Smooth muscle cell (in vitro differentiated cells): ENCODE data around the gene LMNTD1. TPM values are rescaled to one million over a fixed set of nuclear protein-coding genes. Genes with fewer than 3 reads are reported as not detected.

ENCODE experiments used
- DNase-seq: peaks from one replicate; lab custom pipeline; 2025; ENCODE audit not compliant: unreplicated experiment; lab: John Stamatoyannopoulos, UW
- H2AFZ ChIP-seq: fragments of 200-600 bp; sonication (generic); 2 replicates; pipeline ENCODE4 v1.6.0; 2016; ENCODE audit warnings: antibody characterized with exemption, low read depth, mild to moderate bottlenecking
- H3F3A ChIP-seq: fragments of 200-600 bp; sonication (generic); 2 replicates; pipeline ENCODE4 v1.6.0; 2017; ENCODE audit warnings: antibody characterized with exemption, low read depth
- H3K27ac ChIP-seq: fragments of 200-600 bp; sonication (generic); 2 replicates; pipeline ENCODE4 v1.5.1; 2016; ENCODE audit warnings: low read depth, mild to moderate bottlenecking
- H3K27me3 ChIP-seq: fragments of 200-600 bp; sonication (generic); 2 replicates; pipeline ENCODE4 v1.6.1; 2016; ENCODE audit warnings: low read depth, mild to moderate bottlenecking
- H3K36me3 ChIP-seq: fragments of 200-600 bp; sonication (generic); 2 replicates; pipeline ENCODE4 v1.5.1; 2016; ENCODE audit warnings: low read depth
- H3K4me1 ChIP-seq: fragments of 200-600 bp; sonication (generic); 2 replicates; pipeline ENCODE4 v1.5.1; 2016; ENCODE audit warnings: low read depth
- H3K4me2 ChIP-seq: fragments of 200-600 bp; sonication (generic); 2 replicates; pipeline ENCODE4 v1.6.0; 2016; ENCODE audit warnings: mild to moderate bottlenecking
- H3K4me3 ChIP-seq: fragments of 200-600 bp; sonication (generic); 2 replicates; pipeline ENCODE4 v1.5.1; 2016; ENCODE audit warnings: mild to moderate bottlenecking
- H3K79me2 ChIP-seq: fragments of 200-600 bp; sonication (generic); 2 replicates; pipeline ENCODE4 v1.6.0; 2016; ENCODE audit warnings: low read depth, mild to moderate bottlenecking
- H3K9ac ChIP-seq: fragments of 200-600 bp; sonication (generic); 2 replicates; pipeline ENCODE4 v1.6.0; 2016; ENCODE audit warnings: low read depth
- H3K9me3 ChIP-seq: fragments of 200-600 bp; sonication (generic); replicated peaks from 2 replicates; pipeline ENCODE4 v1.5.1; 2016; ENCODE audit warnings: low read depth
- H4K20me1 ChIP-seq: fragments of 200-600 bp; sonication (generic); 2 replicates; pipeline ENCODE4 v1.6.0; 2016; ENCODE audit warnings: low read depth
- WGBS: methylation state at CpG from one replicate; pipeline ENCODE4 v1.1.7; 2016; ENCODE audit warnings: low lambda C conversion rate; 5-methylcytosine and 5-hydroxymethylcytosine counted together
- polyA plus RNA-seq: library from polyadenylated mRNA; unstranded; fragments of >200 nt; fragmentation: Nextera tagmentation; extraction: Ambion mirVana; gene quantifications from 2 replicates; pipeline ENCODE4 v1.2.1, GENCODE V29; 2016
- total RNA-seq: library from RNA; depleted of rRNA; stranded (reverse); fragments of >200 nt; gene quantifications from 2 replicates; pipeline ENCODE4 v1.2.3, GENCODE V29; 2014
- TF ChIP-seq, protein P1 (sequence below): fragments of 200-600 bp; sonication (generic); IDR thresholded peaks from 2 replicates; pipeline ENCODE4 v1.5.1; 2017; ENCODE audit warnings: borderline replicate concordance, mild to moderate bottlenecking, antibody characterized with exemption; ENCODE audit not compliant: insufficient read depth, poor library complexity, severe bottlenecking

Gene LMNTD1
- total and polyA plus RNA-seq, 2 experiments from 2014 or later = not detected

- Histone ChIP-seq H3K9me3 (no peaks in the 10 kb centered on the region), H3F3A (no peaks in the 10 kb centered on the region), H3K9ac (no peak overlapping the region), H3K4me2 (no peak overlapping the region), H3K4me1 (no peaks in the 10 kb centered on the region), H3K27ac (no peak overlapping the region), H3K27me3 (no peaks in the 10 kb centered on the region), H2AFZ (no peak overlapping the region), H4K20me1 (no peaks in the 10 kb centered on the region), H3K4me3 (no peak overlapping the region), H3K36me3 (no peaks in the 10 kb centered on the region), H3K79me2 (no peaks in the 10 kb centered on the region)
- TF ChIP-seq, protein P1, sequence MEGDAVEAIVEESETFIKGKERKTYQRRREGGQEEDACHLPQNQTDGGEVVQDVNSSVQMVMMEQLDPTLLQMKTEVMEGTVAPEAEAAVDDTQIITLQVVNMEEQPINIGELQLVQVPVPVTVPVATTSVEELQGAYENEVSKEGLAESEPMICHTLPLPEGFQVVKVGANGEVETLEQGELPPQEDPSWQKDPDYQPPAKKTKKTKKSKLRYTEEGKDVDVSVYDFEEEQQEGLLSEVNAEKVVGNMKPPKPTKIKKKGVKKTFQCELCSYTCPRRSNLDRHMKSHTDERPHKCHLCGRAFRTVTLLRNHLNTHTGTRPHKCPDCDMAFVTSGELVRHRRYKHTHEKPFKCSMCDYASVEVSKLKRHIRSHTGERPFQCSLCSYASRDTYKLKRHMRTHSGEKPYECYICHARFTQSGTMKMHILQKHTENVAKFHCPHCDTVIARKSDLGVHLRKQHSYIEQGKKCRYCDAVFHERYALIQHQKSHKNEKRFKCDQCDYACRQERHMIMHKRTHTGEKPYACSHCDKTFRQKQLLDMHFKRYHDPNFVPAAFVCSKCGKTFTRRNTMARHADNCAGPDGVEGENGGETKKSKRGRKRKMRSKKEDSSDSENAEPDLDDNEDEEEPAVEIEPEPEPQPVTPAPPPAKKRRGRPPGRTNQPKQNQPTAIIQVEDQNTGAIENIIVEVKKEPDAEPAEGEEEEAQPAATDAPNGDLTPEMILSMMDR = no peak
- DNase-seq = no peak
- WGBS = 55% methylated on average over 3 of the region's 3 CpGs
Observed at GRCh38 chr12:25550186-25550585, 2.9 kb downstream of the LMNTD1 start.

- Histone ChIP-seq H3K79me2 (no peaks in the 10 kb centered on the region), H3K4me2 (no peak overlapping the region), H3F3A (no peaks in the 10 kb centered on the region), H3K36me3 (no peaks in the 10 kb centered on the region), H3K4me3 (no peak overlapping the region), H3K9ac (no peak overlapping the region), H3K4me1 (no peaks in the 10 kb centered on the region), H3K27ac (no peak overlapping the region), H4K20me1 (no peaks in the 10 kb centered on the region), H3K27me3 (no peaks in the 10 kb centered on the region), H2AFZ (no peak overlapping the region), H3K9me3 (no peaks in the 10 kb centered on the region)
- DNase-seq = no peak
- TF ChIP-seq, protein P1 = no peak
Observed at GRCh38 chr12:25549120-25549519, 4.0 kb downstream of the LMNTD1 start.

DNA sequence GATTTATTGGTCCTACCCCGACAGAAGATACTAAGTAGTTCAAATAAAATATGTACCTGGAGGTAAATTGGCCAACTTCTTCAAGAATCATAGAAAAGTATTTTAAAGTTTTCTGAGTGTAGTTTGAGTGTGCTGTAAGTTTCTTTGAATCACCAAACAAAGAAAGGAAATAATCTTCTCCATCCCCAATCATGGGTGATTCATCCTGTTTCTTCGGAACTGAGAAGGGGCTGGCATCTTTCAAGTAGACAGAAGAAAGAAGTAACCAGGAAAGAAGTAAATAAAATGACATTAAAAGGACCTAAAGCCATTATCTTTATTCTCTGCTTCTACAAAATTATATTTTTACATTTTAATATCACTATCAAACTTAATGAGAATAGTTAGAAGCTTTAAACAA is 6.8 kb downstream of the LMNTD1 start:
- no peak overlapping the region for H3K4me2 ChIP-seq
- no peaks in the 10 kb centered on the region for H3K79me2 ChIP-seq
- no peaks in the 10 kb centered on the region for H3K4me1 ChIP-seq
- H3K27me3 ChIP-seq = no peaks in the 10 kb centered on the region
- no peaks in the 10 kb centered on the region for H3K36me3 ChIP-seq
- no peak overlapping the region for H3K4me3 ChIP-seq
- H4K20me1 ChIP-seq = no peaks in the 10 kb centered on the region
- H3K9ac ChIP-seq = no peak overlapping the region
- TF ChIP-seq, protein P1 = no peak
- peak overlapping the region; percentile 41 for H2AFZ ChIP-seq
- no peaks in the 10 kb centered on the region for H3F3A ChIP-seq
- no peak overlapping the region for H3K27ac ChIP-seq
- no peaks in the 10 kb centered on the region for H3K9me3 ChIP-seq
- 52% methylated on average over 2 of the region's 2 CpGs for WGBS
- no peak for DNase-seq

DNA sequence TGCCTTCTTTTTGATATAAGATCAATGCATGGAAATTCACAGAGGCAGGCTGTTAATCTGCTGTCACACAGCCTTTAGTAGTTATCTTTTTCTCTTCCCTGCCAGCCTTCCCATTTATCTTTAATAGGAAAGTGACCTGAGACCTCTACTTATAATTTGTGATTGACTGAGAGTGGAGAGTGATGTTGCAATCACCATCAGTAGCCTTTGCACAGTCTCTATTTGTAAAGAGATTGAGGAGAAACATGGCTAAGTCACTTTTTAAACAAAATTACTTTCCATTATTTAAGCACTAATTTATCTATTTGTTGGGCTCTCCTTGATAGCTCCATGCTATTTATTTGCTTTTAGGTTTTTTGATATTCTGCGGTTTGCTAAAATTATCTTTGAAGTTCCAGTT is 19.9 kb downstream of the LMNTD1 start:
- no peak for DNase-seq
- Histone ChIP-seq H4K20me1 (no peaks in the 10 kb centered on the region), H3K9me3 (no peaks in the 10 kb centered on the region), H3F3A (no peaks in the 10 kb centered on the region), H3K4me2 (no peak overlapping the region), H3K4me3 (no peak overlapping the region), H3K36me3 (no peaks in the 10 kb centered on the region), H3K79me2 (no peaks in the 10 kb centered on the region), H3K9ac (no peak overlapping the region), H3K4me1 (no peaks in the 10 kb centered on the region), H3K27ac (no peak overlapping the region), H3K27me3 (no peaks in the 10 kb centered on the region), H2AFZ (no peak overlapping the region)
- 95% methylated on average over 1 of the region's 1 CpG for WGBS
- TF ChIP-seq, protein P1 = no peak
